Ovary (tissue), 3 donors: ENCODE data around the gene CYP2C9.
"Not testable (repeated sequence)": the region's sequence is repeated elsewhere in the genome, so short reads cannot be mapped to it uniquely, and the experiment has no call there.

ENCODE experiments used
- CTCF ChIP-seq, 3 donors: fragments of 450-650 bp in 2 of 3; fragments of 200-600 bp in 1 of 3; IDR thresholded peaks; one replicate each; pipeline versions ENCODE4 v1.5.1 to v1.8.0; 2016 to 2022; ENCODE audit warnings: antibody characterized with exemption in 3 of 3, mild to moderate bottlenecking in 1 of 3
- EP300 ChIP-seq: sonication (generic); formaldehyde crosslinking; IDR thresholded peaks from one replicate; pipeline ENCODE4 v1.6.1; 2017; ENCODE audit warnings: antibody characterized with exemption
- POLR2A ChIP-seq: fragments of 450-650 bp; IDR thresholded peaks from one replicate; pipeline ENCODE4 v1.6.1; 2017; ENCODE audit warnings: antibody characterized with exemption, mild to moderate bottlenecking, moderate library complexity
- donor health status: DM: no; HTN: no; CAD: no.

DNA sequence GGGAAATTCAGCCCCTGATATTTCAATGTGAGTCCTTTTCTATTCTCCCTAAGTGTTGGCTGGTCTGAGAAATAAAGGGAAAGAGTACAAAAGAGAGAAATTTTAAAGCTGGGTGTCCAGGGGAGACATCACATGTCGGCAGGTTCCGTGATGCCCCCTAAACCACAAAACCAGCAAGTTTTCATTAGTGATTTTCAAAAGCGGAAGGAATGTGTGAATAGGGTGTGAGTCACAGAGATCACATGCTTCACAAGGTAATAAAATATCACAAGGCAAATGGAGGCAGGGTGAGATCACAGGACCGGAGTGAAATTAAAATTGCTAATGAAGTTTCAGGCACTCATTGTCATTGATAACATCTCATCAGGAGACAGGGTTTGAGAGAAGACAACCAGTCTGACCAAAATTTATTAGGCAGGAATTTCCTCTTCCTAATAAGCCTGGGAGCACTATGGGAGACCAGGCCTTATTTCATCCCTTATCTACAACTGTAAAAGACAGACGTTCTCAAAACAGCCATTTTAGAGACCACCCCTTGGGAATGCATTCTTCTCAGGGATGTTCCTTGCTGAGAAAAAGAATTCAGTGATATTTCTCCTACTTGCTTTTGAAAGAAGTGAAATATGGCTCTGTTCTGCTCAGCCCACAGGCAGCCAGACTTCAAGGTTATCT, 5.1 kb downstream of the CYP2C9 start:
- TF ChIP-seq CTCF (IDR thresholded peaks at IDR 0.05); POLR2A; EP300: not testable (repeated sequence)
